ENCODE measurements around the gene DOC2B. TPM values are rescaled to one million over a fixed set of nuclear protein-coding genes. Genes with fewer than 3 reads are reported as not detected.
"Not testable (repeated sequence)": the region's sequence is repeated elsewhere in the genome, so short reads cannot be mapped to it uniquely, and the experiment has no call there.

DOC2B gene
- total RNA-seq, 2 donors from 2014 or later = 0.45 to 1.3 TPM

- Mint-ChIP-seq H3K36me3 (ENCODE audit: low read depth) (no peaks in the 10 kb centered on the region), H3K4me3 (no peak overlapping the region), H3K27ac (no peak overlapping the region), H3K27me3 (no peaks in the 10 kb centered on the region), H3K4me1 (no peaks in the 10 kb centered on the region), H3K9me3 (no peaks in the 10 kb centered on the region)
- no peak for ATAC-seq (replicated peaks)
These were observed 37.1 kb upstream of the DOC2B start for GRCh38 chr17:218432-219110.

- Mint-ChIP-seq H3K4me1 (no peaks in the 10 kb centered on the region), H3K4me3 (no peak overlapping the region), H3K27me3 (peaks cover 4% of the 10 kb centered on the region), H3K9me3 (no peaks in the 10 kb centered on the region), H3K36me3 (ENCODE audit: low read depth) (no peaks in the 10 kb centered on the region), H3K27ac (no peak overlapping the region)
- ATAC-seq (replicated peaks) = no peak
These were observed 35.2 kb upstream of the DOC2B start for GRCh38 chr17:216625-217024.

GRCh38 chr17:215563-216478 is 34.4 kb upstream of the DOC2B start:
- not testable (repeated sequence) for H3K27me3 Mint-ChIP-seq; H3K27ac Mint-ChIP-seq; H3K9me3 Mint-ChIP-seq; H3K4me3 Mint-ChIP-seq; H3K36me3 Mint-ChIP-seq (ENCODE audit: low read depth); H3K4me1 Mint-ChIP-seq; ATAC-seq (replicated peaks)

GRCh38 chr17:214881-215331 is 33.5 kb upstream of the DOC2B start:
- Mint-ChIP-seq H3K27me3 (peaks cover 4% of the 10 kb centered on the region), H3K27ac (no peak overlapping the region), H3K36me3 (ENCODE audit: low read depth) (no peaks in the 10 kb centered on the region), H3K4me3 (no peak overlapping the region), H3K4me1 (no peaks in the 10 kb centered on the region), H3K9me3 (no peaks in the 10 kb centered on the region)
- ATAC-seq (replicated peaks) = no peak

- Mint-ChIP-seq H3K9me3 (peaks cover 3% of the 10 kb centered on the region), H3K27ac (no peak overlapping the region), H3K4me3 (no peak overlapping the region), H3K27me3 (peaks cover 4% of the 10 kb centered on the region), H3K4me1 (no peaks in the 10 kb centered on the region), H3K36me3 (ENCODE audit: low read depth) (no peaks in the 10 kb centered on the region)
- no peak for ATAC-seq (replicated peaks)
These were observed 32.0 kb upstream of the DOC2B start for GRCh38 chr17:213286-214105.

- ATAC-seq (replicated peaks) = no peak
- Mint-ChIP-seq H3K36me3 (ENCODE audit: low read depth) (no peaks in the 10 kb centered on the region), H3K27ac (no peak overlapping the region), H3K27me3 (peaks cover 4% of the 10 kb centered on the region), H3K4me1 (no peaks in the 10 kb centered on the region), H3K4me3 (no peak overlapping the region), H3K9me3 (peaks cover 3% of the 10 kb centered on the region)
These were observed 29.0 kb upstream of the DOC2B start for GRCh38 chr17:210402-210801.

- Mint-ChIP-seq H3K4me1 (no peaks in the 10 kb centered on the region), H3K27me3 (peaks cover 7% of the 10 kb centered on the region), H3K36me3 (ENCODE audit: low read depth) (no peaks in the 10 kb centered on the region), H3K9me3 (peaks cover 3% of the 10 kb centered on the region), H3K27ac (no peak overlapping the region), H3K4me3 (no peak overlapping the region)
- ATAC-seq (replicated peaks) = no peak
These were observed 27.0 kb upstream of the DOC2B start for GRCh38 chr17:208429-208828.

DNA sequence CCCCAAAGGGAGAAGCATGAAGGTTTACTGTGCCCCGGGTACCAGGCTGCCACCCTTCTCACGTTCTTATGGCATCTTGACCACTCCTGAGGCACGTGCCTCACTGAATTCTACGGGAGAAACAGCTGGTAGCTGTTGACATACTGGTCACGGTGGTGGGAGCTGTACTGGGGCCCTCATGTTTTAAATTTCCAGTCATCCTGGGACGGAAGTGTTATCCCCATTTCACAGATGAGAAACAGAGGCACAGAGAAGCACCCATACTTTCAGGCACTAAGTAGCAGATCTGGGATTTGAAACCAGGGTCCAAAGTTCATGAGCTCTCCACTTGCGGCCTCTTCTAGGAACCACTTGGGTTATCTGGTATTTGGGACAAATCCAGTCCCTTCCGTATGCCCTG is 26.3 kb upstream of the DOC2B start:
- ATAC-seq (replicated peaks) = no peak
- Mint-ChIP-seq H3K4me3 (no peak overlapping the region), H3K27me3 (peaks cover 9% of the 10 kb centered on the region), H3K36me3 (ENCODE audit: low read depth) (no peaks in the 10 kb centered on the region), H3K27ac (no peak overlapping the region), H3K9me3 (peaks cover 3% of the 10 kb centered on the region), H3K4me1 (no peaks in the 10 kb centered on the region)

- ATAC-seq (replicated peaks) = no peak
- Mint-ChIP-seq H3K9me3 (peaks cover 3% of the 10 kb centered on the region), H3K4me1 (no peaks in the 10 kb centered on the region), H3K27me3 (peaks cover 8% of the 10 kb centered on the region), H3K27ac (no peak overlapping the region), H3K4me3 (no peak overlapping the region), H3K36me3 (ENCODE audit: low read depth) (no peaks in the 10 kb centered on the region)
These were observed 25.6 kb upstream of the DOC2B start for GRCh38 chr17:206941-207560.

DNA sequence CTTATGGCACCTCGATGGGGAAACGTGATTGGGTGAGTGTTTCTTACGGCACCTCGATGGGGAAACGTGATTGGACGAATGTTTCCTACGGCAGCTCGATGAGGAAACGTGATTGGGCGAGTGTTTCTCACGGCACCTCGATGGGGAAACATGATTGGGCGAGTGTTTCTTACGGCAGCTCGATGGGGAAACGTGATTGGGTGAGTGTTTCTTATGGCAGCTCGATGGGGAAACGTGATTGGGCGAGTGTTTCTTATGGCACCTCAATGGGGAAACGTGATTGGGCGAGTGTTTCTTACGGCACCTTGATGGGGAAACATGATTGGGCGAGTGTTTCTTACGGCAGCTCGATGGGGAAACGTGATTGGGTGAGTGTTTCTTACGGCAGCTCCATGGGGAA is 25.0 kb upstream of the DOC2B start:
- H3K27ac Mint-ChIP-seq; H3K9me3 Mint-ChIP-seq; H3K27me3 Mint-ChIP-seq; H3K4me1 Mint-ChIP-seq; H3K36me3 Mint-ChIP-seq (ENCODE audit: low read depth); ATAC-seq (replicated peaks); H3K4me3 Mint-ChIP-seq: not testable (repeated sequence)

- ATAC-seq (replicated peaks) = no peak
- Mint-ChIP-seq H3K4me3 (no peak overlapping the region), H3K4me1 (no peaks in the 10 kb centered on the region), H3K9me3 (peaks cover 3% of the 10 kb centered on the region), H3K27ac (no peak overlapping the region), H3K36me3 (ENCODE audit: low read depth) (no peaks in the 10 kb centered on the region), H3K27me3 (peaks cover 4% of the 10 kb centered on the region)
These were observed 24.4 kb upstream of the DOC2B start for GRCh38 chr17:205817-206216.

DNA sequence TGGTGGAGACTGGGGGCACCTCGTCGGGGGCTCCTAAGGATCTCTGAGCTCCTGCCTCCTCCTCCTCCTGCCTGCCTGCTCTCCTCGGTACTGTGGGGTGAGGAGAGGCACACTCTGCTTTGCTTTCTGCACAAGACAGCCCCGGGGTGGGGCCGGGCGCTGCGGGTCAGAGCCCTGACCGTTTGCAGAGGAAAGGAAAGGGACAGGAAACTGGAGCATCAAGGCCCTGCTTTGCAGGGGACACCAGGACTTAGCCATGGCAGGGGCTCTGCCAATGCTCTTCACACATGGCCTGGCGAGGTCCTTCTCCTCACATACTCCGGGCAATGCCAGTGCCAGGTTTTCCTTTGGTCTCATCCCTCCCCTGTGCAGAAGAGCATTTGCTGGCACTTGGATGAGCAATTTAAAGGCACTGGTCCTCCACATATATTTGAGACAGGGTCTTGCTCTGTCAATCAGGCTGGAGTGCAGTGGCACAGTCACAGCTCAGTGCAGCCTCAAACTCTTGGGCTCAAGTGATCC is 23.8 kb upstream of the DOC2B start:
- Mint-ChIP-seq H3K4me1 (no peaks in the 10 kb centered on the region), H3K27ac (no peak overlapping the region), H3K27me3 (peaks cover 6% of the 10 kb centered on the region), H3K4me3 (no peak overlapping the region), H3K9me3 (peaks cover 3% of the 10 kb centered on the region), H3K36me3 (ENCODE audit: low read depth) (no peaks in the 10 kb centered on the region)
- no peak for ATAC-seq (replicated peaks)

- no peak overlapping the region for H3K4me3 Mint-ChIP-seq
- no peaks in the 10 kb centered on the region for H3K36me3 Mint-ChIP-seq (ENCODE audit: low read depth)
- H3K27ac Mint-ChIP-seq = no peak overlapping the region
- peaks cover 12% of the 10 kb centered on the region for H3K27me3 Mint-ChIP-seq
- no peaks in the 10 kb centered on the region for H3K4me1 Mint-ChIP-seq
- H3K9me3 Mint-ChIP-seq = peaks cover 3% of the 10 kb centered on the region
- no peak for ATAC-seq (replicated peaks)
These were observed 23.1 kb upstream of the DOC2B start for GRCh38 chr17:204427-205147.
